ENCODE results near the gene TUBA1C. TPM values are rescaled to one million over a fixed set of nuclear protein-coding genes. Genes with fewer than 3 reads are reported as not detected.
"Not testable (repeated sequence)": the region's sequence is repeated elsewhere in the genome, so short reads cannot be mapped to it uniquely, and the experiment has no call there.

The TUBA1C gene
- total RNA-seq, 1 donor = 321 TPM

DNA sequence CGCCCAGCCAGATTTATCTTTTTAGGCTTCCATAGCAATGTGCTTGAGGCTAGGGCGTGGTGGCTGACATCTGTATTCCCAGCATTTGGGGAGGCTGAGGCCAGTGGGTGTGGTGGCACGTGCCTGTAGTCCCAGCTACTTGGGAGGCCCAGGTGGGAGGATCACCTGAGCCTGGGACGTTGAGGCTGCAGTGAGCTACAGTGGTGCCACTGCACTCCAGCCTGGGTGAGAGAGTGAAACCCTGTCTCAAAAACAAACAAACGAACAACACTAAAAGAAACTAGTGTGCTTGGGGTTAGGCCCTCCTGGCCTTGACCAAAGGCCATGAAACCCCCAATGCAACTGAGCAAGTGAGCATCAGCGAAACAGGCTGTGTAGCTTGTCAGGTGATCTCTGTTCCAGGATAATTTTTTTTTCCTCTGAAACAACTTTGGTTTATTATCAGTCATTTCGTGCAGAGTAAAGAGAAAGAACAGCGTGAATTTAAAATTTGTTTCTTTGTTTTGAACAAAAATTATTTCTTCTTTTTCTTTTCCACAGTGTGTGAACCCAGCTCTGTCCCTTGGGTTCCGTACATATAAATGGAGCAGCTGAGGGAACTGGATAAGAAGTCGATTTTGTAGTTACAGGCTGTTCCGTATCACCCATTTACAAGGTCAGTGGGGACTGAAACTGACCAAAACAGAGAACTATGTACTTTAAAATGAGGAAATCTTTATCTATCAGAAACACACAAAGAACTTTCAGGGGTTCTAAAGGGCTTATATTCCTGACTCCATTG is 8.8 kb upstream of the TUBA1C start:
- H3K4me2 ChIP-seq (ENCODE audit: insufficient read depth, low read length) = no peak overlapping the region
- H3K79me2 ChIP-seq (ENCODE audit: insufficient read depth, low read length) = no peaks in the 10 kb centered on the region
- no peak overlapping the region for H3K27ac ChIP-seq (ENCODE audit: low read depth, low read length)
- no peak overlapping the region for H2AFZ ChIP-seq (ENCODE audit: low read length)
- no peaks in the 10 kb centered on the region for H3K9me3 ChIP-seq (ENCODE audit: low read depth, low read length)
- H4K20me1 ChIP-seq (ENCODE audit: insufficient read depth, low read length) = no peaks in the 10 kb centered on the region
- no peak overlapping the region for H3K4me3 ChIP-seq (ENCODE audit: insufficient read depth, low read length)
- H3K4me1 ChIP-seq (ENCODE audit: insufficient read depth, low read length) = peaks cover 23% of the 10 kb centered on the region
- no peaks in the 10 kb centered on the region for H3K27me3 ChIP-seq (ENCODE audit: insufficient read depth, low read length)
- H3K36me3 ChIP-seq (ENCODE audit: insufficient read depth, low read length) = no peaks in the 10 kb centered on the region
- no peak for DNase-seq (ENCODE audit: insufficient read length, low spot score, missing footprints)
- TF ChIP-seq, protein P1, sequence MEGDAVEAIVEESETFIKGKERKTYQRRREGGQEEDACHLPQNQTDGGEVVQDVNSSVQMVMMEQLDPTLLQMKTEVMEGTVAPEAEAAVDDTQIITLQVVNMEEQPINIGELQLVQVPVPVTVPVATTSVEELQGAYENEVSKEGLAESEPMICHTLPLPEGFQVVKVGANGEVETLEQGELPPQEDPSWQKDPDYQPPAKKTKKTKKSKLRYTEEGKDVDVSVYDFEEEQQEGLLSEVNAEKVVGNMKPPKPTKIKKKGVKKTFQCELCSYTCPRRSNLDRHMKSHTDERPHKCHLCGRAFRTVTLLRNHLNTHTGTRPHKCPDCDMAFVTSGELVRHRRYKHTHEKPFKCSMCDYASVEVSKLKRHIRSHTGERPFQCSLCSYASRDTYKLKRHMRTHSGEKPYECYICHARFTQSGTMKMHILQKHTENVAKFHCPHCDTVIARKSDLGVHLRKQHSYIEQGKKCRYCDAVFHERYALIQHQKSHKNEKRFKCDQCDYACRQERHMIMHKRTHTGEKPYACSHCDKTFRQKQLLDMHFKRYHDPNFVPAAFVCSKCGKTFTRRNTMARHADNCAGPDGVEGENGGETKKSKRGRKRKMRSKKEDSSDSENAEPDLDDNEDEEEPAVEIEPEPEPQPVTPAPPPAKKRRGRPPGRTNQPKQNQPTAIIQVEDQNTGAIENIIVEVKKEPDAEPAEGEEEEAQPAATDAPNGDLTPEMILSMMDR (IDR thresholded peaks at IDR 0.05; ENCODE audit: extremely low read depth, low read depth, low read length) = no peak

DNA sequence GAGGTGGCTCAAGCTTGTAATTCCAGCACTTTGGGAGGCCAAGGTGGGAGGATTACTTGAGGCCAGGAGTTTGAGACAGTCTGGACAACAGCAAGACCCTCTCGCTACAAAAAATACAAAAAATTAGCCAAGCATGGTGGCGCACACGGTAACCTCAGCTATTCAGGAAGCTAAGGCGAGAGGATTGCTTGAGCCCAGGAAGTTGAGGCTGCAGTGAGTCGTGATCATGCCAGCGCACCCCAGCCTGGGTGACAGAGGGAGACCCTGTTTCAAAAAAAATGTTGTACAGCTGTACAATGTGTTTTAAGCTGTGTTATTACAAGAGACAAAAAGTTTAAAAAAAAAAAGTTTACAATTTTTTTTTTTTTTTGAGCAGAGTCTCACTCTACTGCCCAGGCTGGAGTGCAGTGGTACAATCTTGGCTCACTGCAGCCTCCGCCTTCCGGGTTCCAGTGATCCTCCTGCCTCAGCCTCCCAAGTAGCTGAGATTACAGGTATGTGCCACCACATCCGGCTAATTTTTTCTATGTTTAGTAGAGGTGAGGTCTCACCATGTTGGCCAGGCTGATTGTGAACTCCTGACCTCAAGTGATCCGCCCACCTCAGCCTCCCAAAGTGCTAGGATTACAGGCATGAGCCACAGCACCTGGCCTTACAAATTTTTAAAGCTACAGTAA is 7.2 kb upstream of the TUBA1C start:
- H3K4me1 ChIP-seq (ENCODE audit: insufficient read depth, low read length) = peaks cover 30% of the 10 kb centered on the region
- not testable (repeated sequence) for H3K36me3 ChIP-seq (ENCODE audit: insufficient read depth, low read length); H3K27me3 ChIP-seq (ENCODE audit: insufficient read depth, low read length); H2AFZ ChIP-seq (ENCODE audit: low read length); H3K79me2 ChIP-seq (ENCODE audit: insufficient read depth, low read length); H3K27ac ChIP-seq (ENCODE audit: low read depth, low read length); H3K9me3 ChIP-seq (ENCODE audit: low read depth, low read length); H3K4me3 ChIP-seq (ENCODE audit: insufficient read depth, low read length); H3K4me2 ChIP-seq (ENCODE audit: insufficient read depth, low read length); DNase-seq (ENCODE audit: insufficient read length, low spot score, missing footprints); H4K20me1 ChIP-seq (ENCODE audit: insufficient read depth, low read length)

DNA sequence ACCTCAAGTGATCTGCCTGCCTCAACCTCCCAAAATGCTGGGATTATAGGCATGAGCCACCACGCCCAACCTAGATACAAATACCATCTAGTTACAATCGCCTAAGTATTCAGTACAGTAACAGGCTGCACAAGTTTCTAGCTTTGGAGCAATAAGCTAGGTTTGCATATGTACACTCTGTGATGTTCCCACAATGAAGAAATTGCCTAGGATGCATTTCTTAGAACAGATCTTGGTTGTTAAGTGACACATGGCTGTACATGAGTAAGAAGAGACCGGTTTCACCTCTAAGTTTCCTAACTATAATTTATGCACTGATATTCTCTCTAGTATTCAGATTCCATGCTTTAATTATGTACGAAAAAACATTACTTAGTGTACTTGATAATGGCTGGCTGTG is 5.4 kb upstream of the TUBA1C start:
- Histone ChIP-seq H3K27ac (ENCODE audit: low read depth, low read length) (peak overlapping the region; percentile 84), H3K79me2 (ENCODE audit: insufficient read depth, low read length) (peaks cover 10% of the 10 kb centered on the region), H3K4me2 (ENCODE audit: insufficient read depth, low read length) (peak overlapping the region; percentile 68), H4K20me1 (ENCODE audit: insufficient read depth, low read length) (no peaks in the 10 kb centered on the region), H3K4me1 (ENCODE audit: insufficient read depth, low read length) (peaks cover 39% of the 10 kb centered on the region), H3K36me3 (ENCODE audit: insufficient read depth, low read length) (no peaks in the 10 kb centered on the region), H3K9me3 (ENCODE audit: low read depth, low read length) (no peaks in the 10 kb centered on the region), H3K4me3 (ENCODE audit: insufficient read depth, low read length) (no peak overlapping the region), H3K27me3 (ENCODE audit: insufficient read depth, low read length) (no peaks in the 10 kb centered on the region), H2AFZ (ENCODE audit: low read length) (no peak overlapping the region)
- no peak for DNase-seq (ENCODE audit: insufficient read length, low spot score, missing footprints)
- TF ChIP-seq, protein P1 (IDR thresholded peaks at IDR 0.05; ENCODE audit: extremely low read depth, low read depth, low read length) = no peak

DNA sequence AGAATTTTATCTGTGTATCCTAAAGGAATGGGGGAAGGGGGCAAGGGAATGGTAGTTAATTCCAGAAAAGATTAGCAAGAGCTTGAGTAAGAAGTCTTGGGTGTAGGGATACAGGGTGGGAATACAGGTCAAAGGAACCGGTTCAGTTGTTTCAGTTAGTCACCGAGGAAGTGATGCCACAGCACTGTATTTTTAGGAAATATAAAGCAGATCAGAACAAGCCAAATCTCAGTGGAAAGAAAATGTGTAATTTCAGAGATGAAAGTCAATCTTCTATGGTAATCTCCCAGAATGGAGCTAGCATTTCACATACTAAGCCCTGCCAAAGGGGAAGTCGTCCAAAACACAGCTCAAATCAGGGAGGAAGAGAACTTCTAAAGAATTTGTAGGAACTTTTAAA is 4.7 kb upstream of the TUBA1C start:
- peaks cover 13% of the 10 kb centered on the region for H3K79me2 ChIP-seq (ENCODE audit: insufficient read depth, low read length)
- H3K4me1 ChIP-seq (ENCODE audit: insufficient read depth, low read length) = peaks cover 39% of the 10 kb centered on the region
- H3K4me2 ChIP-seq (ENCODE audit: insufficient read depth, low read length) = peak overlapping the region; percentile 68

More for the DNA sequence above, 4.7 kb upstream of the TUBA1C start:
- TF ChIP-seq, protein P1 (IDR thresholded peaks at IDR 0.05; ENCODE audit: extremely low read depth, low read depth, low read length) = no peak
- peak; percentile 84 for DNase-seq (ENCODE audit: insufficient read length, low spot score, missing footprints)
- Histone ChIP-seq H2AFZ (ENCODE audit: low read length) (peak overlapping the region; percentile 17), H3K9me3 (ENCODE audit: low read depth, low read length) (no peaks in the 10 kb centered on the region), H3K27me3 (ENCODE audit: insufficient read depth, low read length) (no peaks in the 10 kb centered on the region), H3K4me3 (ENCODE audit: insufficient read depth, low read length) (peak overlapping the region; percentile 26), H3K27ac (ENCODE audit: low read depth, low read length) (peak overlapping the region; percentile 84), H3K36me3 (ENCODE audit: insufficient read depth, low read length) (no peaks in the 10 kb centered on the region), H4K20me1 (ENCODE audit: insufficient read depth, low read length) (no peaks in the 10 kb centered on the region)

All from osteoblast (primary cell).